Astrocyte of the spinal cord (primary cell): ENCODE data around the gene EEPD1.

Source experiments
- DNase-seq: peaks from one replicate; pipeline ENCODE4 v3.0.0; 2011; ENCODE audit warnings: low read depth, low spot score
- H3K4me3 ChIP-seq: 2 replicates; pipeline ENCODE4 v1.5.1; 2011; ENCODE audit warnings: low read depth, mild to moderate bottlenecking, low read length, moderate library complexity
- in situ Hi-C: cut with HindIII; loops from 2 replicates; pipeline ENCODE4 v1.10.0; 2017; ENCODE audit warnings: low sequenced_read_pairs
- TF ChIP-seq, protein P1 (sequence below): IDR thresholded peaks from 2 replicates; pipeline ENCODE4 v1.5.1; 2012; ENCODE audit warnings: low read depth, mild to moderate bottlenecking, low read length, inconsistent platforms

EEPD1 gene

DNA sequence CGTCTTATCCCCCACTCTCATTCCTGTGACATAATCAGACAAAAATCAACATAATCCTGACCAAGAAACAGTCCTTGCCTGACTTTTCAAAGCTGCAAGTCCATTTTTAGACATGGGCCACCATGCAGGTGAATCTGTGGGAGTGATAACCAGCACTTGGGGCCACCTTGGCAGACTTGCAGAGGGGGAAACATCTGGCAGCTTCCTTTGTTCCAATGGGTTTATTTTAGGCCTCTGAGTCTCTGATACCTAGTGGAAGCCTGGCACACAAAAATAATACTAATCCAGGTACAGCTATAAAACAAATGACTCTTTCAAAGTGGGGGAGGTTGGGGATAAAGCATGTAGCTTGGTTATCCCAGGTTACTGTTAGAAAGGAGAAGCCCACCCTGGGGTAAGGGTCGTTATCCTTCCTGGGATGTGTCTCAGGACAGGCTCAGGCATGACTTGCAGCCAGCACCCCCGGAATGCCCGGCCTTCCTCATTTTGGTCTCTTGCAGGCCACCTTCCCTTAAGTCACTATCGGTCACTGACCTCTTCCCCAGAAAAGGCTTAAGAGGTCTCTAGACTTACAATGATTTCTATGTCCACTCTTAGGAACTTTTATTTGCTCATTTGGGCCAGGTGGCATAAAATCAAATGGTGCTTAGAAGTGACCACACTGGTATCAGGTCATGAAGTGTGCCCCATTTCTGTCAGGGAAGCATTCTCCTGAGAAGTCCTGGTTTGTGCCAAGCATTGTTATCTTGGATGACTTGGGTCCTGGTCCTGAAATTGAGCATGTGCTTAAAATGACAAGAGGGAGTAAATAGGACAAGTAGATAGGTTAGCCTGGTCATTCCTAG is 37.6 kb downstream of the EEPD1 start:
- in situ Hi-C loops, result no loop called here
- no peak for DNase-seq
- TF ChIP-seq, protein P1, sequence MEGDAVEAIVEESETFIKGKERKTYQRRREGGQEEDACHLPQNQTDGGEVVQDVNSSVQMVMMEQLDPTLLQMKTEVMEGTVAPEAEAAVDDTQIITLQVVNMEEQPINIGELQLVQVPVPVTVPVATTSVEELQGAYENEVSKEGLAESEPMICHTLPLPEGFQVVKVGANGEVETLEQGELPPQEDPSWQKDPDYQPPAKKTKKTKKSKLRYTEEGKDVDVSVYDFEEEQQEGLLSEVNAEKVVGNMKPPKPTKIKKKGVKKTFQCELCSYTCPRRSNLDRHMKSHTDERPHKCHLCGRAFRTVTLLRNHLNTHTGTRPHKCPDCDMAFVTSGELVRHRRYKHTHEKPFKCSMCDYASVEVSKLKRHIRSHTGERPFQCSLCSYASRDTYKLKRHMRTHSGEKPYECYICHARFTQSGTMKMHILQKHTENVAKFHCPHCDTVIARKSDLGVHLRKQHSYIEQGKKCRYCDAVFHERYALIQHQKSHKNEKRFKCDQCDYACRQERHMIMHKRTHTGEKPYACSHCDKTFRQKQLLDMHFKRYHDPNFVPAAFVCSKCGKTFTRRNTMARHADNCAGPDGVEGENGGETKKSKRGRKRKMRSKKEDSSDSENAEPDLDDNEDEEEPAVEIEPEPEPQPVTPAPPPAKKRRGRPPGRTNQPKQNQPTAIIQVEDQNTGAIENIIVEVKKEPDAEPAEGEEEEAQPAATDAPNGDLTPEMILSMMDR, result no peak
- H3K4me3 ChIP-seq, result no peak overlapping the region

DNA sequence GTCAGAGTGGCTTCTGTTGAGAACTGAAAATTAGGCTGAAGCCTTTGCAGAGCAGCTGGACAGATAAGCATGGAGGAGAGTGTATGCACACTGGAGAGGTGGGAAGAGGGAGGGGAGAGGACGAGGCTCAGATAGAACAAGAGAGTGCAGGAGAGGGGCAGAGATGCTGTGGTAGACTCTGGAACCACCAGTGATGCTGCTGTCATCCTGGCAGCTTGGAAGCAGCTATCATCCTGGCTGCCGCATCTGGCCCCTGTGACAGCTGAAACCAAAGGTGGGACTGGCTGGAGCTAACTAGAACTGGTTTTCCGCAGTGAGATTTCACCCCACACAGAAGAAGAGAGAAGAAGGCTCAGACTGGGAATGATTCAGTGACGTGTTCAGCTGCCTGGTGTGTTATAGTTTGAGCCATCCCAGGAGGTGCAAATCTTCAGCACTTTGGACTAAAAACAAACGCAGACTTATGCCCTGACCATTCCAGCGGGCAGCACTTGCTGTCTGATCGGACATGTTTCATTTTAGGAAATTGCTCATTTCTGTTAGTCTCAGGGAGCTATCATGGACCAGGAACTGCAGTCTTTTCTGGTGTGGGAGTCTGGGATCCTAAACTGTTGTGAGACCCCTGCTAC is 38.4 kb downstream of the EEPD1 start:
- TF ChIP-seq, protein P1, result no peak
- in situ Hi-C loops, result no loop called here
- peak; percentile 13 for DNase-seq
- H3K4me3 ChIP-seq, result no peak overlapping the region

DNA sequence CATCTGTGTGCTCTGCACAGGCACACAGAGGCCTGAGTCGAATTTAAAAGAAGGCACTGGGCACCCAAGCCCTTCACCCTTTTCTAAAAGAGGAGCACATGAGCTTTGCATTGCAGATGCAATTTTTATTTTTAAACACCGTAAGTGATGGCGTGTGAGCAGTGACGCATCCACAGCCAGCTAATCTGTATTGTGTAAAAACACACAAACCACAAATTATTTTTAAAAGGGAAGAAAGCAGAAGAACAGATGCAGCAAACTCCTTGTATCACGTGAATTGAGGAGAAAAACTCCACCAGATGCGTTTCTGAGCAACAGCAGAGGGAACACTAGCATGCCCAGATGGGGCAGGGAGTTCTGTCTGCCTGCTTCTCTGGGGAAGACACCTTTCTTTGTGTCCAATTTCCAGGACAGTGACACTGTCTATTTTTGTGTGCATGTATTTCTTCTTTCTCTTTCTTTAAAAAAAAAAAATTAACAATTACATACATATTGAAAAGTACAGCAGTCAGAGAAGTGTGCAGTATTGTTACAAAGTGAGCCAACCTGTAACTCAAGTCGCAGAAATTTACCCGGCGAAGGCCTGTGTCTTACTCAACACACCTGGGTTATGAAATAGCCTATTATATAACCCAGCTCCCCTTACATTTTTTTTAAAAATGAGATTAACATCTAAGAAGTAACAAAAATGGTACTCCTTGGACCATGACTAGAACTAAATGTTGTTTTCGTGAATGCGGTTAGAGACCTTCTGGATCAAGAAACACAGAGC is 39.2 kb downstream of the EEPD1 start:
- TF ChIP-seq, protein P1, result no peak
- H3K4me3 ChIP-seq, result no peak overlapping the region
- DNase-seq, result peak; percentile 65
- in situ Hi-C loops, result no loop called here

DNA sequence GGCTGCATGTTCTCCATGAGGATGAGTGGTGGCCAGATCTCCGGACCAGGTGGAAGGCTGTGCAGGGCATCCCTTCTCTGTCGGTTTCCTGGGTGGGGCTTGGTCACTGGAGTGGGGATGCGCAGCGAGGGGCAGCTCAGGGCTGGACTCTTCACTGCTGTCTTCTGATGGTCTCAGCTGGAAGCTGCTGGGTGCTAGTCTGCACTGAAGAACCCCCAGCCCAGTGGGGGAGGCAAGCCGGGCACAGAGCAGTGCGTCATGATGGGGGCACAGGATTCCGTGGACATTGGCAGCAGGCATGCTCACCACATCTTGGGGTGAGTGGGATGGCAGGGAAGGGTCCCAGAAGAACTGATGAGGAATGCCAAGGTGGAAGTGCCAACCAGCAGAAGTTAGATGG is 39.8 kb downstream of the EEPD1 start:
- DNase-seq, result no peak
- TF ChIP-seq, protein P1, result no peak

DNA sequence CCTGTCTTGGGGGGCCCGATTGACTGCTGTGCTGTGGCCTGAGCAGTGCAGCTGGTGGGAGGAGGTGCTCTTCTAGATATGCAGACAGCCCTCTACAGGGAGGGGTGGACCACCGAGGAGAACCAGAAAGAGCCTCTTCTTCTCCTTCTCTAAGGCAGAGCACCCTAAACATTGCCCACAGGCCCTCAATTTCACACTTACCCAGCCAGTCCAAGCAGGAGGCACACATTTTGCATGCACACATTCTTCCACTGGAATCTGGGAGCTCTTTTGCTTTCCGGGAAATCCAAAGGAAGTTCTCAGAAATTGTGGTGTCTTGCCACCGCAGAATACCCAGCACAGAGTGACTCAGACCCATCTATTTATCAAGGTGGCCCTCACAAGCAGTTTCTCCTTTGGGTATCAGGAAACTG is 45.8 kb downstream of the EEPD1 start:
- in situ Hi-C loops, result no loop called here
- peak; percentile 28 for DNase-seq
- TF ChIP-seq, protein P1, result no peak
- no peak overlapping the region for H3K4me3 ChIP-seq

More for the DNA sequence above, 39.8 kb downstream of the EEPD1 start:
- in situ Hi-C loops, result no loop called here
- H3K4me3 ChIP-seq, result no peak overlapping the region

DNA sequence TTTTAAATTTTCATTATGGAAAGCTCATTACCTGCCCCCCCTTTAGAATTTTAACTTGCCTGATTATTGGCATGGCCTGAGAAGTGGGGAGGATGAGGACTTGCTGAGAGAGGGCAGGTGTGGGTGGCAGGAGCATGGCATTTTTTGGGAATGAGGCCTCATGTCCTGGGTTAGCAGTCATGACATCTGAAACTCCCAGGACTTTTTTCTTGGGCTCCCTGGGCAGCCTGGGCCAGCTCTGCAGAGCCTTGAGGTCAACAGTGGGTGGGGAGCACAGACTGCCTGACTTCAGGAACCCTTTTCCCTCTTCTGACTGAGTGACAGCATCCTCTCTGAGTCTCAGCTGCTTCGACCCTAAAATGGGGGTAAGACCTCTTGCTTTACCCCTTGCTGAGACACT is 46.3 kb downstream of the EEPD1 start:
- no peak overlapping the region for H3K4me3 ChIP-seq
- in situ Hi-C loops, result no loop called here
- no peak for DNase-seq
- TF ChIP-seq, protein P1, result no peak
